ENCODE measurements around the gene TNFRSF25.

DNA sequence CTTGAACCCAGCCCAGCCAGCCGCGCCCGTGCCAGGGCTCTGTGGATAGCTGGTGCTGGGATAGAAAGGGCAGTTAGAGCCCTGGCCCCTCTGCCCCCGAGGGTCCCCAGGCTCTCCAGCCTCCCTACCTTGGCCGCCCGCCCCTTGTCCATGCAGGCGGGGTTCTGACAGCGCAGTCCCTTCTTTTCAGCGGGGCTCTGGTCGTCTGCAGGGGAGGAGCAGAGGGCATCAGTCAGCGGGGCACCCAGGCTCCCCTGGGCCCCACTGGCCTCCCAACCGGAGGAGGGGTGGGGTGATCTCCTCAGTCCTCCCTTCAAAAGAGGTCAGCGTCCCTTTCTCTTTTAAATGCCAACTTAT is 30.4 kb upstream of the TNFRSF25 start:
- TF ChIP-seq POLR2AphosphoS5 (IDR thresholded peaks at IDR 0.05; ENCODE audit: low read depth, low read length) (no peak), TAF1 (IDR thresholded peaks at IDR 0.05; ENCODE audit: borderline replicate concordance, insufficient read depth, low read length) (no peak), SIN3A (IDR thresholded peaks at IDR 0.05; ENCODE audit: borderline replicate concordance, insufficient read depth, low read length) (no peak), FOXP2 (optimal IDR thresholded peaks at IDR 0.05; ENCODE audit: borderline replicate concordance, extremely low read depth, extremely low read length, insufficient read depth) (no peak)
- TF ChIP-seq, protein P1, sequence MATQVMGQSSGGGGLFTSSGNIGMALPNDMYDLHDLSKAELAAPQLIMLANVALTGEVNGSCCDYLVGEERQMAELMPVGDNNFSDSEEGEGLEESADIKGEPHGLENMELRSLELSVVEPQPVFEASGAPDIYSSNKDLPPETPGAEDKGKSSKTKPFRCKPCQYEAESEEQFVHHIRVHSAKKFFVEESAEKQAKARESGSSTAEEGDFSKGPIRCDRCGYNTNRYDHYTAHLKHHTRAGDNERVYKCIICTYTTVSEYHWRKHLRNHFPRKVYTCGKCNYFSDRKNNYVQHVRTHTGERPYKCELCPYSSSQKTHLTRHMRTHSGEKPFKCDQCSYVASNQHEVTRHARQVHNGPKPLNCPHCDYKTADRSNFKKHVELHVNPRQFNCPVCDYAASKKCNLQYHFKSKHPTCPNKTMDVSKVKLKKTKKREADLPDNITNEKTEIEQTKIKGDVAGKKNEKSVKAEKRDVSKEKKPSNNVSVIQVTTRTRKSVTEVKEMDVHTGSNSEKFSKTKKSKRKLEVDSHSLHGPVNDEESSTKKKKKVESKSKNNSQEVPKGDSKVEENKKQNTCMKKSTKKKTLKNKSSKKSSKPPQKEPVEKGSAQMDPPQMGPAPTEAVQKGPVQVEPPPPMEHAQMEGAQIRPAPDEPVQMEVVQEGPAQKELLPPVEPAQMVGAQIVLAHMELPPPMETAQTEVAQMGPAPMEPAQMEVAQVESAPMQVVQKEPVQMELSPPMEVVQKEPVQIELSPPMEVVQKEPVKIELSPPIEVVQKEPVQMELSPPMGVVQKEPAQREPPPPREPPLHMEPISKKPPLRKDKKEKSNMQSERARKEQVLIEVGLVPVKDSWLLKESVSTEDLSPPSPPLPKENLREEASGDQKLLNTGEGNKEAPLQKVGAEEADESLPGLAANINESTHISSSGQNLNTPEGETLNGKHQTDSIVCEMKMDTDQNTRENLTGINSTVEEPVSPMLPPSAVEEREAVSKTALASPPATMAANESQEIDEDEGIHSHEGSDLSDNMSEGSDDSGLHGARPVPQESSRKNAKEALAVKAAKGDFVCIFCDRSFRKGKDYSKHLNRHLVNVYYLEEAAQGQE (IDR thresholded peaks at IDR 0.05; ENCODE audit: insufficient read depth in 1 of 2, low read depth in 2 of 2, low read length in 2 of 2): no peak

Data from PFSK-1 (cell line).